HepG2 (cell line): ENCODE results near the gene RHBDL1. TPM values are rescaled to one million over a fixed set of nuclear protein-coding genes. Genes with fewer than 3 reads are reported as not detected.

Source experiments
- ATF1 ChIP-seq: IDR thresholded peaks from 2 replicates; pipeline ENCODE4 v1.6.1; 2016; ENCODE audit warnings: mild to moderate bottlenecking, control low read depth
- CBX2 ChIP-seq, 2 experiments: fragments of 200-600 bp in 1 of 2; sonication (generic); formaldehyde crosslinking in 1 of 2; IDR thresholded peaks; 2 replicates each; pipeline versions ENCODE4 v1.7.0 to v1.8.1; 2018 to 2022; ENCODE audit warnings: low read depth in 2 of 2, low read length in 1 of 2, mild to moderate bottlenecking in 1 of 2, missing genetic modification reagents in 1 of 2
- CEBPB ChIP-seq: IDR thresholded peaks from 2 replicates; pipeline ENCODE4 v1.6.1; 2011; ENCODE audit warnings: low read depth, low read length, improper control_type of control experiment, borderline replicate concordance
- GFI1 ChIP-seq: sonication (generic); formaldehyde crosslinking; IDR thresholded peaks from 2 replicates; pipeline ENCODE4 v1.5.0; 2020; ENCODE audit warnings: missing genetic modification reagents, mild to moderate bottlenecking, borderline replicate concordance
- HOXA3 ChIP-seq: sonication (generic); formaldehyde crosslinking; IDR thresholded peaks from 2 replicates; pipeline ENCODE4 v1.5.0; 2020; ENCODE audit warnings: missing genetic modification reagents
- HOXA5 ChIP-seq: sonication (generic); formaldehyde crosslinking; IDR thresholded peaks from 2 replicates; pipeline ENCODE4 v1.4.0; 2020; ENCODE audit warnings: missing genetic modification reagents
- MATR3 ChIP-seq: sonication (generic); formaldehyde crosslinking; IDR thresholded peaks from 2 replicates; pipeline ENCODE4 v1.4.0; 2020; ENCODE audit warnings: missing genetic modification reagents
- NFE2 ChIP-seq: sonication (generic); formaldehyde crosslinking; IDR thresholded peaks from 2 replicates; pipeline ENCODE4 v1.4.0; 2020; ENCODE audit warnings: missing genetic modification reagents
- SETDB1 ChIP-seq: sonication (generic); formaldehyde crosslinking; IDR thresholded peaks from 2 replicates; pipeline ENCODE4 v1.5.1; 2020; ENCODE audit warnings: missing genetic modification reagents, mild to moderate bottlenecking, borderline replicate concordance
- SIN3A ChIP-seq: IDR thresholded peaks from 2 replicates; pipeline ENCODE4 v1.6.1; 2011; ENCODE audit warnings: low read depth, mild to moderate bottlenecking, control low read depth, low read length, borderline replicate concordance
- SRSF9 ChIP-seq: fragments of 200-400 bp; formaldehyde crosslinking; IDR thresholded peaks from 2 replicates; pipeline ENCODE4 v1.6.1; 2018; ENCODE audit warnings: borderline replicate concordance, mild to moderate bottlenecking, low read depth, low read length; ENCODE audit not compliant: insufficient read depth, poor library complexity, severe bottlenecking
- THYN1 ChIP-seq: sonication (generic); formaldehyde crosslinking; IDR thresholded peaks from 2 replicates; pipeline ENCODE4 v1.8.1; 2023; ENCODE audit warnings: low read depth, mild to moderate bottlenecking, moderate library complexity, missing genetic modification reagents, borderline replicate concordance
- XRCC5 ChIP-seq: fragments of 200-400 bp; formaldehyde crosslinking; optimal IDR thresholded peaks from 2 replicates; pipeline ENCODE3; 2017; ENCODE audit warnings: mild to moderate bottlenecking, low read length
- ZNF33B ChIP-seq: sonication (generic); formaldehyde crosslinking; IDR thresholded peaks from 2 replicates; pipeline ENCODE4 v1.5.1; 2020; ENCODE audit warnings: mild to moderate bottlenecking, missing genetic modification reagents
- ZNF790 ChIP-seq: sonication (generic); formaldehyde crosslinking; IDR thresholded peaks from 2 replicates; pipeline ENCODE4 v1.8.0; 2022; ENCODE audit warnings: missing genetic modification reagents, mild to moderate bottlenecking, borderline replicate concordance
- ZNF879 ChIP-seq: sonication (generic); formaldehyde crosslinking; IDR thresholded peaks from 2 replicates; pipeline ENCODE4 v1.8.1; 2023; ENCODE audit warnings: missing genetic modification reagents
- ZSCAN22 ChIP-seq: sonication (generic); formaldehyde crosslinking; IDR thresholded peaks from 2 replicates; pipeline ENCODE4 v1.4.0; 2020; ENCODE audit warnings: mild to moderate bottlenecking, missing genetic modification reagents
- polyA plus RNA-seq, 8 experiments: library from polyadenylated mRNA; depleted of rRNA in 3 of 8; stranded (reverse) in 7 of 8; unstranded in 1 of 8; fragments of >200 nt; fragmentation: Illumina TruSeq in 4 of 8; extraction: Trizol in 4 of 8; gene quantifications; 2 replicates each; pipeline versions ENCODE4 v1.2.1 to v1.2.3, GENCODE V29; 2011 to 2016; ENCODE audit warnings: low read depth in 4 of 8, missing spikeins in 1 of 8, mixed read lengths in 1 of 8; ENCODE audit not compliant: insufficient read depth in 1 of 8
- total RNA-seq, 5 experiments: library from RNA; depleted of rRNA; stranded (reverse); fragments of >200 nt; fragmentation: Illumina TruSeq; extraction: Trizol; gene quantifications; 2 replicates each; pipeline ENCODE4 v1.2.3, GENCODE V29; 2016; ENCODE audit warnings: low read depth in 1 of 5
- TF ChIP-seq, protein P1 (sequence below): IDR thresholded peaks from 2 replicates; pipeline ENCODE4 v1.6.1; 2016; ENCODE audit warnings: low read depth, borderline replicate concordance
- TF ChIP-seq, protein P2 (sequence below): sonication (generic); formaldehyde crosslinking; IDR thresholded peaks from 2 replicates; pipeline ENCODE4 v1.9.0; 2021; ENCODE audit warnings: missing genetic modification reagents, mild to moderate bottlenecking, borderline replicate concordance
- TF ChIP-seq, protein P3 (sequence below): sonication (generic); formaldehyde crosslinking; IDR thresholded peaks from 2 replicates; pipeline ENCODE4 v1.8.0; 2022; ENCODE audit warnings: missing genetic modification reagents, low read depth, mild to moderate bottlenecking, borderline replicate concordance

Gene RHBDL1
- total and polyA plus RNA-seq, 2 of the 13 experiments (the other 11 are each of a cell fraction or from before 2014, with no cell fraction given), result 1.8 to 3.8 TPM

DNA sequence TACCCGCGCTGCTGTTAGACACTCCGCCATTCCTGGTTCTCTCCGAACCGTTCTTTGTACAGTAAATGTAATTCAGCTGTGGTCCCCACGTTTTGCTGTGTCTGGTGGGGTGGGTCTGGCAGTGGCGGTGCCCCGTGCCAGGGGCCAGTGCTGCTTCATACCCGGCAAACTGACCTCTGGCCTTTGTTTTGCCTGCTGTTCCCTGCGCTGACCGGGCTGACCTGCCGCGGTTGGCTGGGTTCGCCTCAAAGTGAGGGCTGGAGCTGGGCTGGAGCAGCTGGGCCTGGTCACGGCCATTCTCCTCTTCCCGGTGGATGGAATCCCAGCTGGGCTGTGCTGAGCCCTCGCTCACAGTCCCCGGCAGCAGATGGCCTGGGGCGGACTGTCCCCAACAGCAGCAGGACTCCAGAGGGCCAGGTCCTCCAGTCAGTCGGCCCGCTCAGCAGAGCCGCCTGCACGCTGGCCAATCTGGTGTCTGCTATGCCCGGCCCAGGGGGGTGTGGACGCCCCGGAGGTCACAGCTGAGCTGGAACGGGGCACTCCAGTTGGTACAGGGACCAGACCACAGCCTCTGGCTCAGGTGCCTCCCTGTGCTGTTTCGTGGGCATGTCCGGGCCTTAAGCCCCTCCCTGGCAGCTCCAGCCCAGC, 46.2 kb upstream of the RHBDL1 start (continued):
- TF ChIP-seq, protein P1, sequence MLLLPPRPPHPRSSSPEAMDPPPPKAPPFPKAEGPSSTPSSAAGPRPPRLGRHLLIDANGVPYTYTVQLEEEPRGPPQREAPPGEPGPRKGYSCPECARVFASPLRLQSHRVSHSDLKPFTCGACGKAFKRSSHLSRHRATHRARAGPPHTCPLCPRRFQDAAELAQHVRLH (CRISPR knock-in tag), result no peak
- TF ChIP-seq CBX2 (IDR thresholded peaks at IDR 0.05; ENCODE audit: low read depth, low read length) (no peak), CBX2 (CRISPR knock-in tag; IDR thresholded peaks at IDR 0.05; ENCODE audit: low read depth) (no peak), ZNF33B (CRISPR knock-in tag) (no peak), XRCC5 (no peak), ZNF879 (no peak), ZNF790 (CRISPR knock-in tag) (no peak), SRSF9 (no peak), GFI1 (no peak), HOXA3 (0 out of 2 replicates have a peak, but pooled peaks have one; percentile 30), NFE2 (no peak), THYN1 (no peak), SETDB1 (no peak), ATF1 (no peak), MATR3 (CRISPR knock-in tag) (no peak), ZSCAN22 (CRISPR knock-in tag) (no peak), CEBPB (no peak), HOXA5 (no peak), SIN3A (no peak)
- TF ChIP-seq, protein P2, sequence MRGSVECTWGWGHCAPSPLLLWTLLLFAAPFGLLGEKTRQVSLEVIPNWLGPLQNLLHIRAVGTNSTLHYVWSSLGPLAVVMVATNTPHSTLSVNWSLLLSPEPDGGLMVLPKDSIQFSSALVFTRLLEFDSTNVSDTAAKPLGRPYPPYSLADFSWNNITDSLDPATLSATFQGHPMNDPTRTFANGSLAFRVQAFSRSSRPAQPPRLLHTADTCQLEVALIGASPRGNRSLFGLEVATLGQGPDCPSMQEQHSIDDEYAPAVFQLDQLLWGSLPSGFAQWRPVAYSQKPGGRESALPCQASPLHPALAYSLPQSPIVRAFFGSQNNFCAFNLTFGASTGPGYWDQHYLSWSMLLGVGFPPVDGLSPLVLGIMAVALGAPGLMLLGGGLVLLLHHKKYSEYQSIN, result no peak
- TF ChIP-seq, protein P3, sequence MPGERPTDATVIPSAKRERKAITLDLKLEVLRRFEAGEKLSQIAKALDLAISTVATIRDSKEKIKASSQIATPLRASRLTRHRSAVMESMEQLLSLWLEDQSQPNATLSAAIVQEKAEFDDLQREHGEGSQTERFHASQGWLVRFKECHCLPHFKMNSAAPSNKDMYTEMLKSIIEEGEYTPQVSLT, result no peak
